ENCODE results near the gene DDX4. TPM values are rescaled to one million over a fixed set of nuclear protein-coding genes. Genes with fewer than 3 reads are reported as not detected.
"Not testable (repeated sequence)": the region's sequence is repeated elsewhere in the genome, so short reads cannot be mapped to it uniquely, and the experiment has no call there.

DDX4 gene
- total and polyA plus RNA-seq, 3 experiments from 2014 or later = not detected

- Histone ChIP-seq H3K27ac (ENCODE audit: low read depth, low read length) (no peak overlapping the region), H3K9me3 (ENCODE audit: low read length) (no peaks in the 10 kb centered on the region), H3K27me3 (ENCODE audit: insufficient read depth, low read length, poor library complexity, severe bottlenecking) (no peaks in the 10 kb centered on the region), H3K4me1 (ENCODE audit: insufficient read depth, low read length) (peaks cover 12% of the 10 kb centered on the region), H3K4me3 (ENCODE audit: low read length) (no peak overlapping the region), H3K36me3 (ENCODE audit: insufficient read depth, low read length) (no peaks in the 10 kb centered on the region)
- CTCF ChIA-PET = no interaction called here
- no peak for DNase-seq
- peaks cover 0 to 11% (median 4%) of the 10 kb centered on the region in 5 donors for H3K9me3 Mint-ChIP-seq
- POLR2A ChIA-PET = no interaction called here
- peak overlapping the region in 1 of 7 donors; percentile 24 for H3K4me3 Mint-ChIP-seq
- peaks cover 15 to 24% (median 15%) of the 10 kb centered on the region in 3 donors for H3K4me1 Mint-ChIP-seq
- H3K36me3 Mint-ChIP-seq = peaks cover 3 to 13% (median 10%) of the 10 kb centered on the region in 3 donors
- H3K27me3 Mint-ChIP-seq = peaks cover 0 to 3% of the 10 kb centered on the region in 2 donors
- no peak overlapping the region for H3K27ac Mint-ChIP-seq
Measured at GRCh38 chr5:55714339-55714738, 23.5 kb upstream of the DDX4 start.

- CTCF ChIA-PET = no interaction called here
Measured at GRCh38 chr5:55714749-55715148, 23.1 kb upstream of the DDX4 start.

GRCh38 chr5:55715519-55716078 is 22.3 kb upstream of the DDX4 start:
- Mint-ChIP-seq H3K4me1 (peaks cover 15 to 21% (median 15%) of the 10 kb centered on the region in 3 donors), H3K4me3 (no peak overlapping the region), H3K27ac (no peak overlapping the region), H3K36me3 (peaks cover 3 to 13% (median 10%) of the 10 kb centered on the region in 3 donors), H3K27me3 (peaks cover 3 to 5% of the 10 kb centered on the region in 2 donors), H3K9me3 (peaks cover 0 to 11% (median 4%) of the 10 kb centered on the region in 5 donors)
- Histone ChIP-seq H3K4me3 (ENCODE audit: low read length) (no peak overlapping the region), H3K27ac (ENCODE audit: low read depth, low read length) (no peak overlapping the region), H3K27me3 (ENCODE audit: insufficient read depth, low read length, poor library complexity, severe bottlenecking) (no peaks in the 10 kb centered on the region), H3K9me3 (ENCODE audit: low read length) (no peaks in the 10 kb centered on the region), H3K4me1 (ENCODE audit: insufficient read depth, low read length) (peaks cover 12% of the 10 kb centered on the region), H3K36me3 (ENCODE audit: insufficient read depth, low read length) (no peaks in the 10 kb centered on the region)
- no peak for DNase-seq
- ChIA-PET CTCF (no interaction called here), POLR2A (no interaction called here)

More at GRCh38 chr5:55714749-55715148, 23.1 kb upstream of the DDX4 start:
- DNase-seq = no peak
- Mint-ChIP-seq H3K36me3 (peaks cover 3 to 13% (median 10%) of the 10 kb centered on the region in 3 donors), H3K4me3 (peak overlapping the region in 1 of 7 donors; percentile 24), H3K9me3 (peaks cover 0 to 11% (median 4%) of the 10 kb centered on the region in 5 donors), H3K4me1 (peaks cover 15 to 24% (median 15%) of the 10 kb centered on the region in 3 donors), H3K27ac (no peak overlapping the region), H3K27me3 (peaks cover 0 to 3% of the 10 kb centered on the region in 2 donors)
- Histone ChIP-seq H3K36me3 (ENCODE audit: insufficient read depth, low read length) (no peaks in the 10 kb centered on the region), H3K27ac (ENCODE audit: low read depth, low read length) (no peak overlapping the region), H3K27me3 (ENCODE audit: insufficient read depth, low read length, poor library complexity, severe bottlenecking) (no peaks in the 10 kb centered on the region), H3K9me3 (ENCODE audit: low read length) (no peaks in the 10 kb centered on the region), H3K4me3 (ENCODE audit: low read length) (no peak overlapping the region), H3K4me1 (ENCODE audit: insufficient read depth, low read length) (peaks cover 12% of the 10 kb centered on the region)
- POLR2A ChIA-PET = no interaction called here

GRCh38 chr5:55719026-55719425 is 18.8 kb upstream of the DDX4 start:
- H3K27ac Mint-ChIP-seq; CTCF ChIA-PET; H3K36me3 ChIP-seq (ENCODE audit: insufficient read depth, low read length); H3K9me3 ChIP-seq (ENCODE audit: low read length); POLR2A ChIA-PET; H3K4me3 Mint-ChIP-seq; H3K27me3 Mint-ChIP-seq; H3K4me1 ChIP-seq (ENCODE audit: insufficient read depth, low read length); H3K4me1 Mint-ChIP-seq; DNase-seq; H3K27me3 ChIP-seq (ENCODE audit: insufficient read depth, low read length, poor library complexity, severe bottlenecking); H3K4me3 ChIP-seq (ENCODE audit: low read length); H3K27ac ChIP-seq (ENCODE audit: low read depth, low read length): not testable (repeated sequence)
- H3K36me3 Mint-ChIP-seq = peaks cover 0 to 10% (median 3%) of the 10 kb centered on the region in 3 donors
- H3K9me3 Mint-ChIP-seq = peaks cover 0 to 11% (median 4%) of the 10 kb centered on the region in 5 donors

GRCh38 chr5:55720188-55720703 is 17.6 kb upstream of the DDX4 start:
- DNase-seq = no peak
- no peak overlapping the region for H3K4me3 ChIP-seq (ENCODE audit: low read length)
- CTCF ChIA-PET = no interaction called here
- no peaks in the 10 kb centered on the region for H3K4me1 ChIP-seq (ENCODE audit: insufficient read depth, low read length)
- H3K27me3 ChIP-seq (ENCODE audit: insufficient read depth, low read length, poor library complexity, severe bottlenecking) = no peaks in the 10 kb centered on the region
- POLR2A ChIA-PET = interaction anchor here (0.6 kb wide), 1 partner anchor 1554 kb away, joined by 4 read pairs; no protein-coding TSS in a partner anchor
- H3K36me3 Mint-ChIP-seq = peaks cover 0 to 10% (median 3%) of the 10 kb centered on the region in 3 donors
- no peak overlapping the region for H3K27ac ChIP-seq (ENCODE audit: low read depth, low read length)
- no peak overlapping the region for H3K4me3 Mint-ChIP-seq
- H3K9me3 ChIP-seq (ENCODE audit: low read length) = no peaks in the 10 kb centered on the region
- H3K36me3 ChIP-seq (ENCODE audit: insufficient read depth, low read length) = no peaks in the 10 kb centered on the region
- H3K4me1 Mint-ChIP-seq = no peaks in the 10 kb centered on the region
- H3K27me3 Mint-ChIP-seq = peaks cover 3 to 8% of the 10 kb centered on the region in 2 donors
- no peak overlapping the region for H3K27ac Mint-ChIP-seq
- H3K9me3 Mint-ChIP-seq = peaks cover 0 to 11% (median 4%) of the 10 kb centered on the region in 5 donors

- ChIA-PET POLR2A (no interaction called here), CTCF (no interaction called here)
- H3K4me3 Mint-ChIP-seq = no peak overlapping the region
- no peaks in the 10 kb centered on the region for H3K4me1 Mint-ChIP-seq
- H3K27me3 Mint-ChIP-seq = peaks cover 3 to 5% of the 10 kb centered on the region in 2 donors
- no peak overlapping the region for H3K27ac Mint-ChIP-seq
- no peaks in the 10 kb centered on the region for H3K36me3 Mint-ChIP-seq
- H3K9me3 ChIP-seq (ENCODE audit: low read length) = no peaks in the 10 kb centered on the region
- no peaks in the 10 kb centered on the region for H3K36me3 ChIP-seq (ENCODE audit: insufficient read depth, low read length)
- no peak for DNase-seq
- H3K4me3 ChIP-seq (ENCODE audit: low read length) = no peak overlapping the region
- H3K9me3 Mint-ChIP-seq = no peaks in the 10 kb centered on the region
- no peaks in the 10 kb centered on the region for H3K27me3 ChIP-seq (ENCODE audit: insufficient read depth, low read length, poor library complexity, severe bottlenecking)
- no peak overlapping the region for H3K27ac ChIP-seq (ENCODE audit: low read depth, low read length)
- no peaks in the 10 kb centered on the region for H3K4me1 ChIP-seq (ENCODE audit: insufficient read depth, low read length)
Measured at GRCh38 chr5:55724281-55724680, 13.6 kb upstream of the DDX4 start.

DNA sequence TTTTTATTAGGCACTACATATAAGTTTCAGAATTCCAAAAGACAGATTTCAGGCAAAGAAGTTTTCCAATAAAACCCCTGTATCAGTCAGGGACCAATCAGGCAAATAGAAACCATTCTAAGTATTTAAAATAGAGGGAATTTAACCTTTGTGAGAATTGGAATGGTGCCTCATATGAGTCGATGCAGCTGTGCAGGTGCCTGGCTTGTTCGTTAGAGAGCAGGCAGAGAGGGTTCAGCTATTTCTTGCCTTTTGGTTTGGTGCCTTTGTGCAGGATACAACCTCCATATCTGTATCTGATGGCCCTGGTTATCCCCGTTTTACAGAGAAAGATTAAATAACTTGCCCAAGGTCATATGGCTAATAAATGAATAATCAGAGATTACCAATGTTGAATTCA is 6.0 kb upstream of the DDX4 start:
- Mint-ChIP-seq H3K27me3 (no peaks in the 10 kb centered on the region), H3K4me1 (no peaks in the 10 kb centered on the region), H3K36me3 (no peaks in the 10 kb centered on the region), H3K4me3 (no peak overlapping the region), H3K27ac (no peak overlapping the region), H3K9me3 (no peaks in the 10 kb centered on the region)
- no peaks in the 10 kb centered on the region for H3K4me1 ChIP-seq (ENCODE audit: insufficient read depth, low read length)
- H3K27me3 ChIP-seq (ENCODE audit: insufficient read depth, low read length, poor library complexity, severe bottlenecking) = no peaks in the 10 kb centered on the region
- H3K4me3 ChIP-seq (ENCODE audit: low read length) = no peak overlapping the region
- no peaks in the 10 kb centered on the region for H3K9me3 ChIP-seq (ENCODE audit: low read length)
- no peaks in the 10 kb centered on the region for H3K36me3 ChIP-seq (ENCODE audit: insufficient read depth, low read length)
- DNase-seq = no peak
- H3K27ac ChIP-seq (ENCODE audit: low read depth, low read length) = no peak overlapping the region
- ChIA-PET POLR2A (no interaction called here), CTCF (no interaction called here)

- no peak overlapping the region for H3K4me3 ChIP-seq (ENCODE audit: low read length)
- DNase-seq = no peak
- Mint-ChIP-seq H3K27ac (no peak overlapping the region), H3K9me3 (no peaks in the 10 kb centered on the region), H3K4me3 (no peak overlapping the region), H3K4me1 (no peaks in the 10 kb centered on the region), H3K27me3 (no peaks in the 10 kb centered on the region), H3K36me3 (no peaks in the 10 kb centered on the region)
- no peak overlapping the region for H3K27ac ChIP-seq (ENCODE audit: low read depth, low read length)
- ChIA-PET CTCF (no interaction called here), POLR2A (no interaction called here)
- no peaks in the 10 kb centered on the region for H3K36me3 ChIP-seq (ENCODE audit: insufficient read depth, low read length)
- no peaks in the 10 kb centered on the region for H3K27me3 ChIP-seq (ENCODE audit: insufficient read depth, low read length, poor library complexity, severe bottlenecking)
- H3K4me1 ChIP-seq (ENCODE audit: insufficient read depth, low read length) = no peaks in the 10 kb centered on the region
- H3K9me3 ChIP-seq (ENCODE audit: low read length) = no peaks in the 10 kb centered on the region
Measured at GRCh38 chr5:55732585-55732984, 5.3 kb upstream of the DDX4 start.

Data from CD8-positive, alpha-beta memory T cell (primary cell).